Fibroblast of mammary gland (primary cell): ENCODE measurements around the gene SLC26A2.

Experiments
- DNase-seq: peaks from one replicate; pipeline ENCODE4 v3.0.0-alpha.2; 2010; ENCODE audit warnings: low read depth
- H3K4me3 ChIP-seq: 2 replicates; pipeline ENCODE4 v1.5.1; 2011; ENCODE audit warnings: low read depth, mild to moderate bottlenecking, low read length, moderate library complexity; ENCODE audit not compliant: control insufficient read depth
- CTCF ChIP-seq: conservative IDR thresholded peaks from 2 replicates; pipeline ENCODE4 v1.5.1; 2011; ENCODE audit warnings: low read depth, low read length, inconsistent platforms; ENCODE audit not compliant: control insufficient read depth, insufficient read depth

The SLC26A2 gene

GRCh38 chr5:150000990-150001659, 40.6 kb downstream of the SLC26A2 start:
- DNase-seq, result peak; percentile 35
- no peak for TF ChIP-seq CTCF

GRCh38 chr5:150001660-150002486, 41.3 kb downstream of the SLC26A2 start:
- DNase-seq, result peak; percentile 81
- peak overlapping the region; percentile 89 for H3K4me3 ChIP-seq
- TF ChIP-seq CTCF, result peak; percentile 75

More at GRCh38 chr5:150000990-150001659, 40.6 kb downstream of the SLC26A2 start:
- peak overlapping the region; percentile 89 for H3K4me3 ChIP-seq

- no peak for DNase-seq
- no peak overlapping the region for H3K4me3 ChIP-seq
- no peak for TF ChIP-seq CTCF
Observed at GRCh38 chr5:150006318-150006717, 45.8 kb downstream of the SLC26A2 start.

GRCh38 chr5:150007050-150007449, 46.5 kb downstream of the SLC26A2 start:
- no peak overlapping the region for H3K4me3 ChIP-seq
- no peak for DNase-seq
- TF ChIP-seq CTCF, result no peak

- DNase-seq, result peak; percentile 77
- H3K4me3 ChIP-seq, result no peak overlapping the region
- TF ChIP-seq CTCF, result no peak
Observed at GRCh38 chr5:150009671-150010387, 49.3 kb downstream of the SLC26A2 start.

- H3K4me3 ChIP-seq, result no peak overlapping the region
- no peak for TF ChIP-seq CTCF
Observed at GRCh38 chr5:150013931-150014330, 53.4 kb downstream of the SLC26A2 start.

More at GRCh38 chr5:150013931-150014330, 53.4 kb downstream of the SLC26A2 start:
- no peak for DNase-seq
